ENCODE results near the gene TMEM221. TPM values are rescaled to one million over a fixed set of nuclear protein-coding genes. Genes with fewer than 3 reads are reported as not detected.

The TMEM221 gene
- total and polyA plus RNA-seq, 9 of the 15 experiments (the other 6 are each of a cell fraction or from before 2014, with no cell fraction given): 0.06 to 0.35 TPM; not detected in 7

DNA sequence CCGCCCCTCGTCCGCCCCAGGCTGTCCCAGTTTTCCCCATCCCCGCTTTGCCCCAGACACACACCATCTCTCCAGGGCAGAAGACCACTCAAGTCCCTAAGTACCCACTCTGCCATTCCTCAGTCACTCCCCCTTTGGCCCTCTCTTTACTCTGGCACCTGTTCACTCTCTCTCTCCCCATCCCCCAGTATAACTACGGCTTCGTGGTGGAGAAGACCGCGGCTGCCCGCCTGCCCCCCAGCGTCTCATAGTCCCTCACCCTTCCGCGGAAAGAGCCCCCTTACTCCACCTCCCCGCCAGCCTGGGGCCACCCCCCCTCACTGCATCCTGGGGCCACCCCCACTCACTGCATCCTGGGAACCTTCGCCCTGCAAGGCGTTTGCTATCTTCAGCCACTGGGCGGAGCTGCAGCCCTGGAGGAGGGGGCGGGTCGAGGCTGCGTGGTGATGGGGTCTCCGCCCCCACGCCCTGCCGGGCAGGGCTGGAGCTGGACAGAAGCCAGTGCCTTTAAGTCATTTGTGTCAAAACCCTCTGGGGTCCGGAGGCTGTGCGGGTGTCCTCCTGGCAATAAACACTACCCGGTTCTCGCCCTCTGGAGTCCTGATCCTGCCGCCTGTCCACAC, 23.6 kb downstream of the TMEM221 start:
- Histone ChIP-seq H3K4me3 (no peak overlapping the region), H3K9me3 (replicated peaks; ENCODE audit: control insufficient read depth, insufficient read depth, low read depth, low read length) (no peaks in the 10 kb centered on the region), H3K36me3 (ENCODE audit: control insufficient read depth, insufficient read depth, low read length) (0 out of 3 replicates have a peak, but pooled peaks cover 4% of the 10 kb centered on the region), H3K27ac (ENCODE audit: extremely low read depth, low read depth, low read length) (no peak overlapping the region), H3K4me2 (ENCODE audit: insufficient read depth, low read length) (peak overlapping the region; percentile 52), H3K9ac (ENCODE audit: insufficient read depth in 1 of 2, low read depth in 2 of 2, low read length in 2 of 2) (peak overlapping the region in 1 of 2 experiments; percentile 64; a peak in 1 of 4 replicates), H3K79me2 (ENCODE audit: control insufficient read depth, insufficient read depth, low read length) (peaks cover 6% of the 10 kb centered on the region; the same call in 2 of the 3 replicates), H4K20me1 (replicated peaks; ENCODE audit: control insufficient read depth, insufficient read depth, low read length) (no peaks in the 10 kb centered on the region), H3K4me1 (replicated peaks in 1 of 2; ENCODE audit: control insufficient read depth in 2 of 2, insufficient read depth in 2 of 2, low read length in 2 of 2) (peaks cover 3 to 36% of the 10 kb centered on the region in 2 experiments; a peak in 3 of 5 replicates), H3K27me3 (ENCODE audit: control insufficient read depth in 2 of 2, insufficient read depth in 2 of 2, low read length in 2 of 2) (no peaks in the 10 kb centered on the region), H3K9me1 (ENCODE audit: control insufficient read depth, insufficient read depth, low read length) (no peaks in the 10 kb centered on the region), H2AFZ (ENCODE audit: low read depth, low read length) (no peak overlapping the region)
- intact Hi-C loops (cut with micrococcal nuclease) (no loop called here), in situ Hi-C loops (cut with MboI) (no loop called here)
- ChIA-PET POLR2A (interaction anchor here (0.6 kb wide), 1 partner anchor 436 kb away, joined by 3 read pairs; no protein-coding TSS in a partner anchor), CTCF (ENCODE audit: low intra/inter-chr PET ratio) (interaction anchor here (0.6 to 1.1 kb wide), 2 partner anchors 9 to 72 kb away, joined by 3 to 5 read pairs; no protein-coding TSS in a partner anchor)
- BruUV-seq (replicated peaks): no TSS peak
- ATAC-seq (peak; percentile 97), DNase-seq (ENCODE audit: extremely low read depth in 1 of 4, low spot score in 3 of 4) (peak; percentile 90 to 96 (median 92)), FAIRE-seq (peak; percentile 93)
- WGBS (ENCODE audit: insufficient coverage, low coverage, missing lambda C conversion rate): 19% methylated on average over 15 of the region's 27 CpGs
- no peak for TF ChIP-seq EHMT2 (IDR thresholded peaks at IDR 0.05)
- TF ChIP-seq, protein P1, sequence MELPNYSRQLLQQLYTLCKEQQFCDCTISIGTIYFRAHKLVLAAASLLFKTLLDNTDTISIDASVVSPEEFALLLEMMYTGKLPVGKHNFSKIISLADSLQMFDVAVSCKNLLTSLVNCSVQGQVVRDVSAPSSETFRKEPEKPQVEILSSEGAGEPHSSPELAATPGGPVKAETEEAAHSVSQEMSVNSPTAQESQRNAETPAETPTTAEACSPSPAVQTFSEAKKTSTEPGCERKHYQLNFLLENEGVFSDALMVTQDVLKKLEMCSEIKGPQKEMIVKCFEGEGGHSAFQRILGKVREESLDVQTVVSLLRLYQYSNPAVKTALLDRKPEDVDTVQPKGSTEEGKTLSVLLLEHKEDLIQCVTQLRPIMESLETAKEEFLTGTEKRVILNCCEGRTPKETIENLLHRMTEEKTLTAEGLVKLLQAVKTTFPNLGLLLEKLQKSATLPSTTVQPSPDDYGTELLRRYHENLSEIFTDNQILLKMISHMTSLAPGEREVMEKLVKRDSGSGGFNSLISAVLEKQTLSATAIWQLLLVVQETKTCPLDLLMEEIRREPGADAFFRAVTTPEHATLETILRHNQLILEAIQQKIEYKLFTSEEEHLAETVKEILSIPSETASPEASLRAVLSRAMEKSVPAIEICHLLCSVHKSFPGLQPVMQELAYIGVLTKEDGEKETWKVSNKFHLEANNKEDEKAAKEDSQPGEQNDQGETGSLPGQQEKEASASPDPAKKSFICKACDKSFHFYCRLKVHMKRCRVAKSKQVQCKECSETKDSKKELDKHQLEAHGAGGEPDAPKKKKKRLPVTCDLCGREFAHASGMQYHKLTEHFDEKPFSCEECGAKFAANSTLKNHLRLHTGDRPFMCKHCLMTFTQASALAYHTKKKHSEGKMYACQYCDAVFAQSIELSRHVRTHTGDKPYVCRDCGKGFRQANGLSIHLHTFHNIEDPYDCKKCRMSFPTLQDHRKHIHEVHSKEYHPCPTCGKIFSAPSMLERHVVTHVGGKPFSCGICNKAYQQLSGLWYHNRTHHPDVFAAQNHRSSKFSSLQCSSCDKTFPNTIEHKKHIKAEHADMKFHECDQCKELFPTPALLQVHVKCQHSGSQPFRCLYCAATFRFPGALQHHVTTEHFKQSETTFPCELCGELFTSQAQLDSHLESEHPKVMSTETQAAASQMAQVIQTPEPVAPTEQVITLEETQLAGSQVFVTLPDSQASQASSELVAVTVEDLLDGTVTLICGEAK (IDR thresholded peaks at IDR 0.05): no peak
- TF ChIP-seq, protein P1 (CRISPR knock-in tag; IDR thresholded peaks at IDR 0.05): no peak
- TF ChIP-seq ESRRB (CRISPR knock-in tag; IDR thresholded peaks at IDR 0.05; ENCODE audit: borderline replicate concordance): no peak
- no peak for TF ChIP-seq MAFG (tag; conservative IDR thresholded peaks at IDR 0.05)
- TF ChIP-seq, protein P2, sequence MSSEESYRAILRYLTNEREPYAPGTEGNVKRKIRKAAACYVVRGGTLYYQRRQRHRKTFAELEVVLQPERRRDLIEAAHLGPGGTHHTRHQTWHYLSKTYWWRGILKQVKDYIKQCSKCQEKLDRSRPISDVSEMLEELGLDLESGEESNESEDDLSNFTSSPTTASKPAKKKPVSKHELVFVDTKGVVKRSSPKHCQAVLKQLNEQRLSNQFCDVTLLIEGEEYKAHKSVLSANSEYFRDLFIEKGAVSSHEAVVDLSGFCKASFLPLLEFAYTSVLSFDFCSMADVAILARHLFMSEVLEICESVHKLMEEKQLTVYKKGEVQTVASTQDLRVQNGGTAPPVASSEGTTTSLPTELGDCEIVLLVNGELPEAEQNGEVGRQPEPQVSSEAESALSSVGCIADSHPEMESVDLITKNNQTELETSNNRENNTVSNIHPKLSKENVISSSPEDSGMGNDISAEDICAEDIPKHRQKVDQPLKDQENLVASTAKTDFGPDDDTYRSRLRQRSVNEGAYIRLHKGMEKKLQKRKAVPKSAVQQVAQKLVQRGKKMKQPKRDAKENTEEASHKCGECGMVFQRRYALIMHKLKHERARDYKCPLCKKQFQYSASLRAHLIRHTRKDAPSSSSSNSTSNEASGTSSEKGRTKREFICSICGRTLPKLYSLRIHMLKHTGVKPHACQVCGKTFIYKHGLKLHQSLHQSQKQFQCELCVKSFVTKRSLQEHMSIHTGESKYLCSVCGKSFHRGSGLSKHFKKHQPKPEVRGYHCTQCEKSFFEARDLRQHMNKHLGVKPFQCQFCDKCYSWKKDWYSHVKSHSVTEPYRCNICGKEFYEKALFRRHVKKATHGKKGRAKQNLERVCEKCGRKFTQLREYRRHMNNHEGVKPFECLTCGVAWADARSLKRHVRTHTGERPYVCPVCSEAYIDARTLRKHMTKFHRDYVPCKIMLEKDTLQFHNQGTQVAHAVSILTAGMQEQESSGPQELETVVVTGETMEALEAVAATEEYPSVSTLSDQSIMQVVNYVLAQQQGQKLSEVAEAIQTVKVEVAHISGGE (CRISPR knock-in tag; IDR thresholded peaks at IDR 0.05): no peak
- no peak for TF ChIP-seq SNRNP70 (optimal IDR thresholded peaks at IDR 0.05; ENCODE audit: low read depth, low read length)
- TF ChIP-seq ZNF184 (CRISPR knock-in tag; IDR thresholded peaks at IDR 0.05): no peak
- no peak for TF ChIP-seq MCM5 (IDR thresholded peaks at IDR 0.05; ENCODE audit: low read depth)

Data from K562 (cell line).